WI38 (cell line): ENCODE results near the gene PRKAR1B.
"Not testable (repeated sequence)": the region's sequence is repeated elsewhere in the genome, so short reads cannot be mapped to it uniquely, and the experiment has no call there.

Experiments used
- H3K4me3 ChIP-seq: 2 replicates; pipeline ENCODE4 v1.5.1; 2011; ENCODE audit warnings: low read depth, mild to moderate bottlenecking, control low read depth, low read length
- TF ChIP-seq, protein P1 (sequence below): IDR thresholded peaks from 2 replicates; pipeline ENCODE4 v1.5.1; 2012; ENCODE audit warnings: low read depth, mild to moderate bottlenecking, control low read depth, low read length

PRKAR1B gene

DNA sequence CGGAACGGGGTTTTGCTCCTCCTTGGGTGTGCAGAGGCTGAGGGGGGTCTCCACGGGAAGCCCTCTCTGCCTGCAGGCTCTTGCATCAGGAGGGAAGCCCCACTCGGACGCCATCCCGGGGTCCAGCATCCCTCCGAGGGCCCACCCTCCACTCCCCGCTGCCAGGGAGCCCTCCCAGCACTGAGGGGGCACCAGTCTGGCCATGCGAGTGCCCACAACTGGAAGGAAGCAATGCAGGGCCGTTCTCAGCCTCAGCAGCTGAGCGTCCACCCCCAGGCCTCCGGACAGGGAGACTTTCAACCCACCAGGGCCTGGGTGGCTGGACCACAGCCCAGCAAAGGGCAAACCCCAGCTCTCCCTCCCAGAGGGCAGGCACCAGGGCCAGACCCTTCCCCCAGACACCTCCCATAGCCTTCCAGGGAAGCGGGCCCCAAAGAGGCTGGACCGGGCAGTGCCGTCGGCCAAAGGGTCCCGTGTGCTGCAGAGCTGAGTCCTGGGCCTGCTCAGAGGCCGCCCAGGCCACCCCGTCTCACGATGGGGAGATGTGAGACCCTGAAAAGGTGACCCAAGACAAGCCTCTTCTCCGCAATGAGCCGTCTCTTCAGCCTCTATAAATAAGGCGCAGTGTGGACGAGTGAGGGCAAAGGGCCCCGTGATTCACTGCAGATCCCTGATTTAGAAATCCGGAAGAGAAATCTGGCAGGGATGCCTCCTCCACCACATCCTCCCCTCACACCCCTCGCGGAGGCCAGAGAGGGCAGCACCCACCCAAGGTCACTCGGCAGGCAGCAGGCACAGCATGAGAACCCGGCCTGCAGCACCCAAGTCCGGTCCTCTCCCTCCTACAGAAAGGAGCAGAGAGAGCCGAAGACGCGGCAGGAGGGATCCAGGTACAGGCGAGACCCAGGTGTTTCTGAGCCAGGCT lies 82.4 kb downstream of the PRKAR1B start:
- TF ChIP-seq, protein P1, sequence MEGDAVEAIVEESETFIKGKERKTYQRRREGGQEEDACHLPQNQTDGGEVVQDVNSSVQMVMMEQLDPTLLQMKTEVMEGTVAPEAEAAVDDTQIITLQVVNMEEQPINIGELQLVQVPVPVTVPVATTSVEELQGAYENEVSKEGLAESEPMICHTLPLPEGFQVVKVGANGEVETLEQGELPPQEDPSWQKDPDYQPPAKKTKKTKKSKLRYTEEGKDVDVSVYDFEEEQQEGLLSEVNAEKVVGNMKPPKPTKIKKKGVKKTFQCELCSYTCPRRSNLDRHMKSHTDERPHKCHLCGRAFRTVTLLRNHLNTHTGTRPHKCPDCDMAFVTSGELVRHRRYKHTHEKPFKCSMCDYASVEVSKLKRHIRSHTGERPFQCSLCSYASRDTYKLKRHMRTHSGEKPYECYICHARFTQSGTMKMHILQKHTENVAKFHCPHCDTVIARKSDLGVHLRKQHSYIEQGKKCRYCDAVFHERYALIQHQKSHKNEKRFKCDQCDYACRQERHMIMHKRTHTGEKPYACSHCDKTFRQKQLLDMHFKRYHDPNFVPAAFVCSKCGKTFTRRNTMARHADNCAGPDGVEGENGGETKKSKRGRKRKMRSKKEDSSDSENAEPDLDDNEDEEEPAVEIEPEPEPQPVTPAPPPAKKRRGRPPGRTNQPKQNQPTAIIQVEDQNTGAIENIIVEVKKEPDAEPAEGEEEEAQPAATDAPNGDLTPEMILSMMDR: no peak

DNA sequence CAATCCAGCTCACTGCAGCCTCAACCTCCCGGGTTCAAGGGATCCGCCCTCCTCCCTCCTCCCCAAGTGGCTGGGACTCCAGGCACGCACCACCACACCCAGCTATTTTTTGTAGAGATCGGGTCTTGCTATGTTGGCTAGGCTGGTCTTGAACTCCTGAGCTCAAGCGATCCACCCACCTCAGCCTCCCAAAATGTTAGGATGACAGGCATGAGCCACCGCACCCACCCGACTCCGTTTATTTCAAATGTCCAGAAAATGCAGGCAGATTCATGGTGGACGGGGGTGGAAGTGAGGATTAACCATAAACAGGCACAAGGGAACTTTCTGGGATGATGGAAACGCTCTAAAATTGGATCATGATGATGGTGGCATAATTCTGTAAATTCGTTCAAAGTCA lies 85.1 kb downstream of the PRKAR1B start:
- TF ChIP-seq, protein P1: no peak
- no peak overlapping the region for H3K4me3 ChIP-seq

More for the DNA sequence above, 82.4 kb downstream of the PRKAR1B start:
- H3K4me3 ChIP-seq: no peak overlapping the region

DNA sequence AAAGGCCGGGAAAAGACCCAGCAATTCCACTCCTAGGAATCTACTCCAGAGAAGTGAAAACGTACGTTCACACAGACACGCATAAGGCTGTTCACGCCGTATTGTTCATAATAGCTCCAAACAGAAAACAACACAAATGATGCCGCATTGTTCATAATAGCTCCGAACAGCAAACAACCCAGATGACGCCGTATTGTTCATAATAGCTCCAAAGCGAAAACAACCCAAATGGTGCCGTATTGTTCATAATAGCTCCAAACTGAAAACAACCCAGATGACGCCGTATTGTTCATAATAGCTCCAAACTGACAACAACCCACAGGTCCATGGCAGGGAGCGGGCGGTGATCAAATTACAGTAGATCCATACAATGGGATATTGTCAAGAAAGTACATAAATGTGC lies 85.8 kb downstream of the PRKAR1B start:
- no peak overlapping the region for H3K4me3 ChIP-seq
- TF ChIP-seq, protein P1: no peak

DNA sequence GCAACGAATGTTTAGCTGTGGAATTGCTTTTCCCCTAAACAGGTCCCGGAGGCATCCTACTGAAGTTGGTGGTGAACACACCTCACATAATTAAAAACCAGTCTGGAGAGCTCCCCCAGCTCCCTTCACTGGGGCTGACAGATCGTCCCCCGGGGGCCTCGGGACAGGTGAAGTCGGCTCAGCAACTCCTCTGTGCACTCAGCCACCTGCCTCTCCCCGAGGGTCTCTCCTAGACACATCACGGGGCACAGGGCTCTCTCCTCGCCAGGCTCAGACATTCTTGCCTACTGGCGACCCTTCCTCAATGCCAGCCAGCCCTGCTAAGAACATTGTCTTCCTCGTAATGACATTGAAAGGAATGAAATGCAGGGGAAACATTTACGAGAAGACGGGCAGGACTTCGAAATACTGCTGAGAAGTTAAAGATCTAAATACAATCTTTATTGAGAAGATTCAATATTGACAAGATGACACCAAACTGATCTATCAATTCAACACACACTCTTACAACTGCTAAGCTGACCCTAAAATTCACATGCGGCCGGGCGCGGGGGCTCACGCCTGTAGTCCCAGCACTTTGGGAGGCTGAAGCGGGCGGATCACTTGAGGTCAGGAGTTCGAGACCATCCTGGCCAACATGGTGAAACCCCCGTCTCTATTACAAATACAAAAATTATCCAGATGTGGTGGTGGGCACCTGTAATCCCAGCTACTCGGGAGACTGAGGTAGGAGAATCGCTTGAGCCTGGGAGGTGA lies 88.6 kb downstream of the PRKAR1B start:
- TF ChIP-seq, protein P1: no peak
- H3K4me3 ChIP-seq: no peak overlapping the region

DNA sequence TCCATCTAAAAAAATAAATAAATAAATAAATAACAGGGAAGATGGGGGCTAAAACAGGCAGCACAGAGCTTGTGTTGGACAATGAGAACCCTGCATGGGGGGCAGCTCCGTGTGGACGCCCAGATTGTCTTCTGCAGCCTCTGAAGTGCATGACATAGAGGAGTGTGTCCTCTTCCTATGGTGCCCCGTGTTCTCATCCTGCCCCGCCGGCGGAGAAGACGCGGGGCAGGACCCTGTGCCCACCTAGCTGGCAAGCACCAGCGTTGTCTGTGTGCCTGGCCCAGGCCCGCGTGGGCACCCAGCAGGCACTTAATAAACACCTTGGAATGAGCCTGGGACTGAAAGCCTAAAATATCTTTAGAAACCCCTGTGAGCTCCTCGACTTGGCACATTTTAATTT lies 89.3 kb downstream of the PRKAR1B start:
- H3K4me3 ChIP-seq: no peak overlapping the region
- TF ChIP-seq, protein P1: no peak

DNA sequence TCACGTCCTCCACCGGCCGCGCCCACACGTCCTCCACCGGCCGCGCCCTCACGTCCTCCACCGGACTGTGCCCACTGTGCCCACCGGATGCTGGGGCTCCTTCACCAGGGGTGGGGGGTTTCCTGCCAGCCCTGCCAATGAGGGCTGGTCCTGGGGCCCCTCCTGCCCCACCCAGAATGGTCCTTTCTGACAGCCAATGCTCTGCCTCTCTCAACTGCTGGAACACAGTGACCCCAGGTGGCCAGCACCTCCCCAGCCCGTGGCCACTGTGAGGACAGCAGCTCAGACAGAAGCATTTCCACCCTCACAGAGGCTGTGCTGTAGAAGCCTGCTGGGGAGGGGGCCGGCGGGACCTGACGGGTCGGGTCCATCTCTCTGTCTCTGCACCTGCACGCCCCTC lies 90.7 kb downstream of the PRKAR1B start:
- TF ChIP-seq, protein P1: peak; percentile 48
- H3K4me3 ChIP-seq: no peak overlapping the region

DNA sequence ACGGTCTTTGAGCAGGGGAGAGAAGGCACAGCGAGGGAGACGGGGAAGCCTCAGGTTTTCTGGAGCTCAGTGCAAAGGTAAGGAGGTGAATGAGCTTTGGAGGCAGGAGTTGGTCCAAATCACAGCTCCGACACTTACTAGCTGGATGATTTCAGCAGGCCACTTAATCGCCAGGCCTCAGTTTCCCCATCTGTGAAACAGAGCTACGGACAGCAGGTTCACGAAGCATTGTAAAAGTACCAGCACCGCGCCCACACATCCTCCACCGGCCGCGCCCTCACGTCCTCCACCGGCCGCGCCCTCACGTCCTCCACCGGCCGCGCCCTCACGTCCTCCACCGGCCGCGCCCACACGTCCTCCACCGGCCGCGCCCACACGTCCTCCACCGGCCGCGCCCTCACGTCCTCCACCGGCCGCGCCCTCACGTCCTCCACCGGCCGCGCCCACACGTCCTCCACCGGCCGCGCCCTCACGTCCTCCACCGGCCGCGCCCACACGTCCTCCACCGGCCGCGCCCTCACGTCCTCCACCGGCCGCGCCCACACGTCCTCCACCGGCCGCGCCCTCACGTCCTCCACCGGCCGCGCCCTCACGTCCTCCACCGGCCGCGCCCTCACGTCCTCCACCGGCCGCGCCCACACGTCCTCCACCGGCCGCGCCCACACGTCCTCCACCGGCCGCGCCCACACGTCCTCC lies 91.2 kb downstream of the PRKAR1B start:
- H3K4me3 ChIP-seq: not testable (repeated sequence)
